Keratinocyte (primary cell): ENCODE results near the gene HOXC9. TPM values are rescaled to one million over a fixed set of nuclear protein-coding genes. Genes with fewer than 3 reads are reported as not detected.

Source experiments
- DNase-seq: peaks from one replicate; pipeline ENCODE4 v3.0.0-alpha.2; 2011; ENCODE audit warnings: low read depth, missing footprints, low spot score
- FAIRE-seq: peaks from 2 replicates; lab custom pipeline; 2011; peaks lifted over from hg19 to GRCh38; lab: Jason Lieb, UNC
- H2AFZ ChIP-seq: 2 replicates; pipeline ENCODE4 v1.6.0; 2012; ENCODE audit warnings: low read length, control low read depth, inconsistent platforms; ENCODE audit not compliant: control insufficient read depth
- H3K27ac ChIP-seq: 2 replicates; pipeline ENCODE4 v1.5.1; 2011; ENCODE audit warnings: low read length; ENCODE audit not compliant: control insufficient read depth, insufficient read depth
- H3K27me3 ChIP-seq: 3 replicates; pipeline ENCODE4 v1.6.0; 2011; ENCODE audit warnings: low read length; ENCODE audit not compliant: control insufficient read depth, insufficient read depth; ENCODE audit errors: extremely low read depth
- H3K36me3 ChIP-seq, 2 experiments: 2 replicates in 1 of 2; 3 replicates in 1 of 2; pipeline ENCODE4 v1.5.1; 2011; ENCODE audit warnings: low read length in 2 of 2, mild to moderate bottlenecking in 1 of 2; ENCODE audit not compliant: control insufficient read depth in 2 of 2, insufficient read depth in 2 of 2; ENCODE audit errors: extremely low read depth in 1 of 2
- H3K4me1 ChIP-seq: 3 replicates; pipeline ENCODE4 v1.5.1; 2011; ENCODE audit warnings: low read length; ENCODE audit not compliant: control insufficient read depth, insufficient read depth; ENCODE audit errors: extremely low read depth
- H3K4me2 ChIP-seq: 3 replicates; pipeline ENCODE4 v1.6.0; 2011; ENCODE audit warnings: low read depth, low read length; ENCODE audit not compliant: control insufficient read depth, insufficient read depth; ENCODE audit errors: extremely low read depth
- H3K4me3 ChIP-seq, 3 experiments: fragments of 200-600 bp in 1 of 3; sonication (generic) in 1 of 3; 2 replicates in 2 of 3; 3 replicates in 1 of 3; pipeline ENCODE4 v1.5.1; 2011 to 2016; ENCODE audit warnings: low read length in 3 of 3, mild to moderate bottlenecking in 3 of 3, control low read depth in 2 of 3, inconsistent platforms in 1 of 3, low read depth in 1 of 3, mixed read lengths in 1 of 3, mixed run types in 1 of 3, moderate library complexity in 1 of 3; ENCODE audit not compliant: control insufficient read depth in 2 of 3, insufficient read depth in 2 of 3; ENCODE audit errors: extremely low read depth in 1 of 3
- H3K79me2 ChIP-seq: 2 replicates; pipeline ENCODE4 v1.6.0; 2012; ENCODE audit warnings: low read length; ENCODE audit not compliant: control insufficient read depth, insufficient read depth
- H3K9ac ChIP-seq: 3 replicates; pipeline ENCODE4 v1.6.0; 2011; ENCODE audit warnings: low read length; ENCODE audit not compliant: control insufficient read depth, insufficient read depth; ENCODE audit errors: extremely low read depth
- H3K9me1 ChIP-seq: 3 replicates; pipeline ENCODE4 v1.6.0; 2011; ENCODE audit warnings: low read length; ENCODE audit not compliant: control insufficient read depth, insufficient read depth; ENCODE audit errors: extremely low read depth
- H3K9me3 ChIP-seq: 2 replicates; pipeline ENCODE4 v1.5.1; 2012; ENCODE audit warnings: low read depth, low read length; ENCODE audit not compliant: control insufficient read depth
- H4K20me1 ChIP-seq: 3 replicates; pipeline ENCODE4 v1.6.0; 2011; ENCODE audit warnings: low read length; ENCODE audit not compliant: control insufficient read depth, insufficient read depth; ENCODE audit errors: extremely low read depth
- CTCF ChIP-seq, 3 experiments: IDR thresholded peaks in 1 of 3; conservative IDR thresholded peaks in 1 of 3; optimal IDR thresholded peaks in 1 of 3; 2 replicates in 2 of 3; 3 replicates in 1 of 3; pipeline versions ENCODE3 to v1.5.1; 2011; ENCODE audit warnings: low read length in 3 of 3, mild to moderate bottlenecking in 3 of 3, moderate library complexity in 2 of 3, control low read depth in 1 of 3, inconsistent platforms in 1 of 3; ENCODE audit not compliant: insufficient read depth in 2 of 3; ENCODE audit errors: extremely low read depth in 1 of 3
- EZH2 ChIP-seq: IDR thresholded peaks from one replicate; pipeline ENCODE4 v1.6.1; 2012; ENCODE audit warnings: inconsistent platforms, mild to moderate bottlenecking, low read length, moderate library complexity
- dilution Hi-C: fragments of 300-500 bp; cut with MboI; formaldehyde crosslinking; loops from one replicate; pipeline ENCODE4 v1.7.0; 2020; ENCODE audit warnings: low sequenced_read_pairs; ENCODE audit not compliant: extremely low pct_ligation_motif_present
- polyA plus RNA-seq, 5 experiments: library from polyadenylated mRNA; depleted of rRNA in 3 of 5; stranded (reverse) in 3 of 5; stranded (forward) in 1 of 5; unstranded in 1 of 5; fragments of >200 nt; gene quantifications; 1 replicate in 1 of 5; 2 replicates in 3 of 5; 3 replicates in 1 of 5; pipeline versions ENCODE4 v1.2.1 to v1.2.3, GENCODE V29; 2011 to 2012; ENCODE audit warnings: missing spikeins in 2 of 5, low read depth in 1 of 5, low replicate concordance in 1 of 5

Gene HOXC9
- polyA plus RNA-seq, 1 donor (not counting 4 experiments of a cell fraction or from before 2014, with no cell fraction given): 1.8 TPM

GRCh38 chr12:54047964-54048303 lies 48.0 kb downstream of the HOXC9 start:
- Histone ChIP-seq H3K9ac (no peak overlapping the region), H3K27me3 (no peaks in the 10 kb centered on the region), H3K9me1 (no peaks in the 10 kb centered on the region), H3K4me1 (peaks cover 23% of the 10 kb centered on the region), H3K79me2 (no peaks in the 10 kb centered on the region), H3K4me3 (no peak overlapping the region), H2AFZ (no peak overlapping the region), H3K36me3 (no peaks in the 10 kb centered on the region), H3K4me2 (no peak overlapping the region), H3K9me3 (no peaks in the 10 kb centered on the region), H4K20me1 (no peaks in the 10 kb centered on the region), H3K27ac (no peak overlapping the region)
- FAIRE-seq (no peak), DNase-seq (no peak)
- TF ChIP-seq EZH2: no peak
- no peak for TF ChIP-seq CTCF (optimal IDR thresholded peaks at IDR 0.05 in 1 of 3, IDR thresholded peaks at IDR 0.05 in 1 of 3, conservative IDR thresholded peaks at IDR 0.05 in 1 of 3; ENCODE audit: extremely low read depth in 1 of 3, insufficient read depth in 2 of 3, low read length in 3 of 3)
- dilution Hi-C loops: no loop called here

GRCh38 chr12:54048406-54049093 lies 48.6 kb downstream of the HOXC9 start:
- peaks cover 25% of the 10 kb centered on the region for H3K4me1 ChIP-seq
- TF ChIP-seq CTCF (optimal IDR thresholded peaks at IDR 0.05 in 1 of 3, IDR thresholded peaks at IDR 0.05 in 1 of 3, conservative IDR thresholded peaks at IDR 0.05 in 1 of 3; ENCODE audit: extremely low read depth in 1 of 3, insufficient read depth in 2 of 3, low read length in 3 of 3): no peak
- no peak for TF ChIP-seq EZH2
- FAIRE-seq (no peak), DNase-seq (no peak)
- H2AFZ ChIP-seq: no peak overlapping the region
- H3K9me1 ChIP-seq: no peaks in the 10 kb centered on the region
- H3K4me3 ChIP-seq: no peak overlapping the region
- no peaks in the 10 kb centered on the region for H3K36me3 ChIP-seq
- H3K27me3 ChIP-seq: no peaks in the 10 kb centered on the region
- no peaks in the 10 kb centered on the region for H4K20me1 ChIP-seq
- dilution Hi-C loops: no loop called here
- no peak overlapping the region for H3K27ac ChIP-seq
- H3K4me2 ChIP-seq: no peak overlapping the region
- no peaks in the 10 kb centered on the region for H3K79me2 ChIP-seq
- no peaks in the 10 kb centered on the region for H3K9me3 ChIP-seq
- H3K9ac ChIP-seq: no peak overlapping the region
